ENCODE results near the gene FBXL14. TPM values are rescaled to one million over a fixed set of nuclear protein-coding genes. Genes with fewer than 3 reads are reported as not detected.

Gene FBXL14
- polyA plus RNA-seq, 1 of the 3 experiments (the other 2 are of a cell fraction) = 11.3 TPM

GRCh38 chr12:1536817-1537216, 57.6 kb downstream of the FBXL14 start:
- no peak for DNase-seq
- no peak overlapping the region for H3K9ac ChIP-seq
- no peak overlapping the region for H3K27ac ChIP-seq (ENCODE audit: low read depth in 2 of 2, low read length in 1 of 2)
- H2AFZ ChIP-seq (ENCODE audit: low read depth) = no peak overlapping the region
- H3K4me1 ChIP-seq (ENCODE audit: control insufficient read depth in 1 of 2, insufficient read depth in 2 of 2, low read depth in 1 of 2, low read length in 1 of 2) = peaks cover 7 to 21% of the 10 kb centered on the region in 2 experiments; a peak in 3 of 4 replicates
- H3K9me3 ChIP-seq = no peaks in the 10 kb centered on the region
- no peak overlapping the region for H3K4me3 ChIP-seq (ENCODE audit: low read depth in 2 of 2, low read length in 1 of 2)
- H3K4me2 ChIP-seq = no peak overlapping the region
- no peaks in the 10 kb centered on the region for H3K36me3 ChIP-seq (replicated peaks in 1 of 2; ENCODE audit: control insufficient read depth in 1 of 2, insufficient read depth in 2 of 2, low read length in 1 of 2)
- H4K20me1 ChIP-seq (ENCODE audit: insufficient read depth) = peaks cover 98% of the 10 kb centered on the region
- H3K9me2 ChIP-seq = no peaks in the 10 kb centered on the region
- H3K27me3 ChIP-seq (ENCODE audit: insufficient read depth) = no peaks in the 10 kb centered on the region
- peaks cover 100% of the 10 kb centered on the region for H3K79me2 ChIP-seq (ENCODE audit: insufficient read depth)
- ChIA-PET CTCF (interaction anchor here (1.4 to 2.8 kb wide), 3 partner anchors 10 to 419 kb away, joined by 4 to 13 read pairs (median 4); no protein-coding TSS in a partner anchor), POLR2A (no interaction called here)
- H3F3A ChIP-seq (replicated peaks; ENCODE audit: insufficient read depth) = no peaks in the 10 kb centered on the region
- TF ChIP-seq GABPA (IDR thresholded peaks at IDR 0.05; ENCODE audit: low read depth) (no peak), MXI1 (IDR thresholded peaks at IDR 0.05; ENCODE audit: low read depth, low read length) (no peak), RXRA (IDR thresholded peaks at IDR 0.05; ENCODE audit: borderline replicate concordance, low read depth) (no peak)
- 85% methylated on average over 4 of the region's 4 CpGs for WGBS (ENCODE audit: low lambda C conversion rate)

GRCh38 chr12:1534748-1535147, 59.6 kb downstream of the FBXL14 start:
- Histone ChIP-seq H3K9me3 (no peaks in the 10 kb centered on the region), H3F3A (replicated peaks; ENCODE audit: insufficient read depth) (no peaks in the 10 kb centered on the region), H3K79me2 (ENCODE audit: insufficient read depth) (peaks cover 91% of the 10 kb centered on the region), H3K4me3 (ENCODE audit: low read depth in 2 of 2, low read length in 1 of 2) (no peak overlapping the region; a peak in 1 of 4 replicates), H3K9me2 (no peaks in the 10 kb centered on the region), H3K36me3 (replicated peaks in 1 of 2; ENCODE audit: control insufficient read depth in 1 of 2, insufficient read depth in 2 of 2, low read length in 1 of 2) (no peaks in the 10 kb centered on the region), H3K27me3 (ENCODE audit: insufficient read depth) (no peaks in the 10 kb centered on the region), H4K20me1 (ENCODE audit: insufficient read depth) (peaks cover 83% of the 10 kb centered on the region), H3K27ac (ENCODE audit: low read depth in 2 of 2, low read length in 1 of 2) (no peak overlapping the region), H3K4me1 (ENCODE audit: control insufficient read depth in 1 of 2, insufficient read depth in 2 of 2, low read depth in 1 of 2, low read length in 1 of 2) (peaks cover 7 to 22% of the 10 kb centered on the region in 2 experiments; a peak in 3 of 4 replicates), H3K9ac (no peak overlapping the region), H2AFZ (ENCODE audit: low read depth) (no peak overlapping the region), H3K4me2 (peak overlapping the region; percentile 93)
- DNase-seq = no peak
- 100% methylated on average over 1 of the region's 3 CpGs for whole genome bisulfite sequencing (ENCODE audit: low lambda C conversion rate)
- no peak for TF ChIP-seq RAD21 (IDR thresholded peaks at IDR 0.05; ENCODE audit: low read length)
- no peak for TF ChIP-seq IRF3 (IDR thresholded peaks at IDR 0.05; ENCODE audit: low read depth, low read length)
- TF ChIP-seq ELF1 (IDR thresholded peaks at IDR 0.05) = no peak
- no peak for TF ChIP-seq RCOR1 (IDR thresholded peaks at IDR 0.05; ENCODE audit: low read length)
- no peak for TF ChIP-seq FOXJ3 (CRISPR knock-in tag; IDR thresholded peaks at IDR 0.05)
- no peak for TF ChIP-seq GABPA (IDR thresholded peaks at IDR 0.05; ENCODE audit: low read depth)
- POLR2A ChIA-PET = no interaction called here
- CTCF ChIA-PET = interaction anchor here (0.5 to 2.8 kb wide), 4 partner anchors 17 to 418 kb away, joined by 3 to 13 read pairs (median 4); no protein-coding TSS in a partner anchor

GRCh38 chr12:1533602-1534304, 60.6 kb downstream of the FBXL14 start:
- Histone ChIP-seq H3K27ac (ENCODE audit: low read depth in 2 of 2, low read length in 1 of 2) (no peak overlapping the region), H3K9me3 (no peaks in the 10 kb centered on the region), H4K20me1 (ENCODE audit: insufficient read depth) (peaks cover 73% of the 10 kb centered on the region), H3K9me2 (no peaks in the 10 kb centered on the region), H3K4me2 (peak overlapping the region; percentile 93), H3K27me3 (ENCODE audit: insufficient read depth) (no peaks in the 10 kb centered on the region), H3K4me3 (ENCODE audit: low read depth in 2 of 2, low read length in 1 of 2) (peak overlapping the region in 1 of 2 experiments; percentile 81; a peak in 1 of 4 replicates), H3K4me1 (ENCODE audit: control insufficient read depth in 1 of 2, insufficient read depth in 2 of 2, low read depth in 1 of 2, low read length in 1 of 2) (peaks cover 7 to 30% of the 10 kb centered on the region in 2 experiments; a peak in 3 of 4 replicates), H3K9ac (no peak overlapping the region), H3K79me2 (ENCODE audit: insufficient read depth) (peaks cover 91% of the 10 kb centered on the region), H3K36me3 (replicated peaks in 1 of 2; ENCODE audit: control insufficient read depth in 1 of 2, insufficient read depth in 2 of 2, low read length in 1 of 2) (no peaks in the 10 kb centered on the region), H3F3A (replicated peaks; ENCODE audit: insufficient read depth) (no peaks in the 10 kb centered on the region), H2AFZ (ENCODE audit: low read depth) (no peak overlapping the region)
- ChIA-PET CTCF (interaction anchor here (0.6 to 1.8 kb wide), 3 partner anchors 12 to 415 kb away, joined by 3 to 5 read pairs (median 3); no protein-coding TSS in a partner anchor), POLR2A (no interaction called here)
- no peak for DNase-seq
- WGBS (ENCODE audit: low lambda C conversion rate) = 82% methylated on average over 12 of the region's 16 CpGs
- TF ChIP-seq MEF2A (IDR thresholded peaks at IDR 0.05; ENCODE audit: borderline replicate concordance, low read depth) = no peak
- no peak for TF ChIP-seq RXRA (IDR thresholded peaks at IDR 0.05; ENCODE audit: borderline replicate concordance, low read depth)
- no peak for TF ChIP-seq TAF1 (IDR thresholded peaks at IDR 0.05; ENCODE audit: borderline replicate concordance, low read depth, low read length)
- no peak for TF ChIP-seq USF2 (IDR thresholded peaks at IDR 0.05; ENCODE audit: borderline replicate concordance, low read depth, low read length)
- no peak for TF ChIP-seq FOXM1 (IDR thresholded peaks at IDR 0.05; ENCODE audit: low read depth)
- TF ChIP-seq MAX (IDR thresholded peaks at IDR 0.05; ENCODE audit: low read depth) = no peak
- no peak for TF ChIP-seq TCF12 (IDR thresholded peaks at IDR 0.05)
- no peak for TF ChIP-seq REST (IDR thresholded peaks at IDR 0.05; ENCODE audit: low read depth, low read length)
